Measurements from ENCODE around the gene MAP2.
"Not testable (repeated sequence)": the region's sequence is repeated elsewhere in the genome, so short reads cannot be mapped to it uniquely, and the experiment has no call there.

Gene MAP2

GRCh38 chr2:209492296-209492695 is 68.4 kb downstream of the MAP2 start:
- H2BK12ac ChIP-seq (ENCODE audit: low read length in 2 of 2); DNase-seq; H2BK15ac ChIP-seq (ENCODE audit: low read depth, poor library complexity, severe bottlenecking); H3K18ac ChIP-seq (ENCODE audit: low read depth in 1 of 2, low read length in 2 of 2); H2BK5ac ChIP-seq (ENCODE audit: low read depth, low read length, poor library complexity, severe bottlenecking); H3K14ac ChIP-seq (ENCODE audit: low read length in 2 of 2); H3K9ac ChIP-seq (ENCODE audit: low read length); H3K4me1 ChIP-seq (ENCODE audit: control insufficient read depth, insufficient read depth, low read depth, low read length); H3K27ac ChIP-seq (ENCODE audit: low read length, poor library complexity, severe bottlenecking); H3K79me1 ChIP-seq (replicated peaks; ENCODE audit: low read length, poor library complexity, severe bottlenecking); H2AFZ ChIP-seq (ENCODE audit: low read depth, low read length); H4K8ac ChIP-seq (ENCODE audit: low read length); H3K27me3 ChIP-seq (ENCODE audit: control insufficient read depth in 1 of 2, insufficient read depth in 1 of 2, low read length in 2 of 2); H3K4me2 ChIP-seq (ENCODE audit: low read length, poor library complexity, severe bottlenecking); H3K23ac ChIP-seq (ENCODE audit: low read length in 2 of 2); H3K4ac ChIP-seq (ENCODE audit: low read depth in 1 of 2, low read length in 2 of 2); H2BK120ac ChIP-seq (ENCODE audit: low read depth, low read length); H3K36me3 ChIP-seq (ENCODE audit: control insufficient read depth in 1 of 2, insufficient read depth in 2 of 2, low read depth in 1 of 2, low read length in 2 of 2); H3K9me3 ChIP-seq (ENCODE audit: control insufficient read depth, low read length); H4K91ac ChIP-seq (ENCODE audit: low read length); H2AK5ac ChIP-seq (ENCODE audit: low read length, severe bottlenecking); H3K4me3 ChIP-seq (ENCODE audit: insufficient read depth in 1 of 2, low read depth in 1 of 2, low read length in 2 of 2): not testable (repeated sequence)
- 73% methylated on average over 1 of the region's 1 CpG for WGBS

GRCh38 chr2:209495068-209495620 is 71.3 kb downstream of the MAP2 start:
- H3K4me1 ChIP-seq (ENCODE audit: control insufficient read depth, insufficient read depth, low read depth, low read length); H3K4me3 ChIP-seq (ENCODE audit: insufficient read depth in 1 of 2, low read depth in 1 of 2, low read length in 2 of 2); H4K8ac ChIP-seq (ENCODE audit: low read length); H3K36me3 ChIP-seq (ENCODE audit: control insufficient read depth in 1 of 2, insufficient read depth in 2 of 2, low read depth in 1 of 2, low read length in 2 of 2); H3K23ac ChIP-seq (ENCODE audit: low read length in 2 of 2); H2AFZ ChIP-seq (ENCODE audit: low read depth, low read length); H2BK120ac ChIP-seq (ENCODE audit: low read depth, low read length); H3K27me3 ChIP-seq (ENCODE audit: control insufficient read depth in 1 of 2, insufficient read depth in 1 of 2, low read length in 2 of 2); DNase-seq; H3K14ac ChIP-seq (ENCODE audit: low read length in 2 of 2); H3K4ac ChIP-seq (ENCODE audit: low read depth in 1 of 2, low read length in 2 of 2); H3K9me3 ChIP-seq (ENCODE audit: control insufficient read depth, low read length); H3K79me1 ChIP-seq (replicated peaks; ENCODE audit: low read length, poor library complexity, severe bottlenecking); H3K4me2 ChIP-seq (ENCODE audit: low read length, poor library complexity, severe bottlenecking): not testable (repeated sequence)
- peak overlapping the region in 1 of 2 experiments; percentile 54 for H2BK12ac ChIP-seq (ENCODE audit: low read length in 2 of 2)
- H3K18ac ChIP-seq (ENCODE audit: low read depth in 1 of 2, low read length in 2 of 2) = peak overlapping the region in 1 of 2 experiments; percentile 28
- peak overlapping the region; percentile 50 for H4K91ac ChIP-seq (ENCODE audit: low read length)
- H2AK5ac ChIP-seq (ENCODE audit: low read length, severe bottlenecking) = peak overlapping the region; percentile 53
- H2BK15ac ChIP-seq (ENCODE audit: low read depth, poor library complexity, severe bottlenecking) = peak overlapping the region; percentile 7
- H2BK5ac ChIP-seq (ENCODE audit: low read depth, low read length, poor library complexity, severe bottlenecking) = peak overlapping the region; percentile 25
- peak overlapping the region; percentile 23 for H3K27ac ChIP-seq (ENCODE audit: low read length, poor library complexity, severe bottlenecking)
- peak overlapping the region; percentile 65 for H3K9ac ChIP-seq (ENCODE audit: low read length)
- WGBS = 90% methylated on average over 13 of the region's 13 CpGs

DNA sequence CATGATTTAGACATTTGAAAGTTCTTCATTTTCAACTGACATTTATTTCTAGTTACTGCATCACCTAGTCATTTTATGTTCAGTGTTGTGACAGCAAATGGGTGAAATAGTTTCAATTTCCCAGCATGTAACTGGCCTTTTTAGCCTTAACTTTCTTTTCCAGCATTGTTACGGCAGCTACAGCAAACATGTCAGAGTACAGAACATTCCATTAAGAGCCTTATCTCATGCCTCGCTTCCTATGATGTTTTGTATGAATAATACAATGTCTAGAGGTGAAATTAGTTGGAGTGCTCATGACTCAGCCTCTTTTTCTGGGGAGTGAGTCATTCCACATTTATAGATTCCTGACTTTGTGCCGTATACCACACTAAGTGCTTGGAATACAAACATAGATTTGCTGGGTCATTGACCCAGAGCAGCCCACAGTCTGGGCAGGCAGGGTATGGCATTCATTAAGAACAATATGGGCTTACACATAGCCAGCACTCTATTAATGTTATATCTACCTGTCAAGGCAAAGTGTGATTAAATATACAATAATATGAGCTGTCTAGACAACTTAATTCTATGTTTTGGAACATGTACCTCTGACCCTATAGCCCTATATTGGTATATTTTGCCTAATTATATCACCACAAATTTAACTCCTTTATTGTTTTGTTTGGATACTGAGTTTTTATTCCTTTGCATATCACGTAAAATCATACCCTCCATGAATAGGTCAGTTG is 72.2 kb downstream of the MAP2 start:
- no peaks in the 10 kb centered on the region for H3K27me3 ChIP-seq (ENCODE audit: control insufficient read depth in 1 of 2, insufficient read depth in 1 of 2, low read length in 2 of 2)
- no peak overlapping the region for H2AK5ac ChIP-seq (ENCODE audit: low read length, severe bottlenecking)
- H3K4me2 ChIP-seq (ENCODE audit: low read length, poor library complexity, severe bottlenecking) = no peak overlapping the region
- peak overlapping the region in 1 of 2 experiments; percentile 41 for H3K4me3 ChIP-seq (ENCODE audit: insufficient read depth in 1 of 2, low read depth in 1 of 2, low read length in 2 of 2)
- H4K8ac ChIP-seq (ENCODE audit: low read length) = no peak overlapping the region
- no peak overlapping the region for H2BK12ac ChIP-seq (ENCODE audit: low read length in 2 of 2)
- H3K9ac ChIP-seq (ENCODE audit: low read length) = peak overlapping the region; percentile 65
- peaks cover 6% of the 10 kb centered on the region for H3K4me1 ChIP-seq (ENCODE audit: control insufficient read depth, insufficient read depth, low read depth, low read length)
- no peak overlapping the region for H3K18ac ChIP-seq (ENCODE audit: low read depth in 1 of 2, low read length in 2 of 2)
- H3K36me3 ChIP-seq (ENCODE audit: control insufficient read depth in 1 of 2, insufficient read depth in 2 of 2, low read depth in 1 of 2, low read length in 2 of 2) = no peaks in the 10 kb centered on the region
- H3K79me1 ChIP-seq (replicated peaks; ENCODE audit: low read length, poor library complexity, severe bottlenecking) = no peaks in the 10 kb centered on the region
- H3K23ac ChIP-seq (ENCODE audit: low read length in 2 of 2) = no peak overlapping the region
- H2AFZ ChIP-seq (ENCODE audit: low read depth, low read length) = no peak overlapping the region
- peaks cover 6% of the 10 kb centered on the region for H3K9me3 ChIP-seq (ENCODE audit: control insufficient read depth, low read length)
- H2BK5ac ChIP-seq (ENCODE audit: low read depth, low read length, poor library complexity, severe bottlenecking) = no peak overlapping the region
- H3K14ac ChIP-seq (ENCODE audit: low read length in 2 of 2) = no peak overlapping the region
- H3K4ac ChIP-seq (ENCODE audit: low read depth in 1 of 2, low read length in 2 of 2) = no peak overlapping the region
- 40% methylated on average over 2 of the region's 4 CpGs for WGBS
- H3K27ac ChIP-seq (ENCODE audit: low read length, poor library complexity, severe bottlenecking) = peak overlapping the region; percentile 56
- no peak overlapping the region for H2BK120ac ChIP-seq (ENCODE audit: low read depth, low read length)
- no peak overlapping the region for H2BK15ac ChIP-seq (ENCODE audit: low read depth, poor library complexity, severe bottlenecking)
- peak; percentile 94 for DNase-seq
- H4K91ac ChIP-seq (ENCODE audit: low read length) = no peak overlapping the region

DNA sequence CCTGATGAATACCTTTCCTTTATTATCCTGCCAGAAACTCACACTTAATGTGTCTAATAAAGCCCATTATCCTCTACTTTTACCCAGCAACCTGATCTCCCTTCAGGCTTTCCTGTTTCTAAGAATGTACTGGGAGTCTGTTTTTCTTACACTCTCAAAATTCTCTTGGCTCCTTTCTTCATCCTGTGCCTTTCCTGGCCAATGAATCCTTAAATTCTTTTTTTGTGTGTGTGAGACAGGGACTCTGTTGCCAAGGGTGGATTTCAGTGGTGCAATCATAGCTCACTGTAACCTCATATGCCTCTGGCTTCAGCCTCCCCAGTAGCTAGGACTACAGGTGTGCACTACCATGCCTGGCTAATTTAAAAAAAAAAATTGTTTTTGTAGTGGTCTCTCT is 72.7 kb downstream of the MAP2 start:
- Histone ChIP-seq H4K8ac (ENCODE audit: low read length) (no peak overlapping the region), H2BK15ac (ENCODE audit: low read depth, poor library complexity, severe bottlenecking) (no peak overlapping the region), H2BK5ac (ENCODE audit: low read depth, low read length, poor library complexity, severe bottlenecking) (no peak overlapping the region), H3K4me1 (ENCODE audit: control insufficient read depth, insufficient read depth, low read depth, low read length) (peaks cover 6% of the 10 kb centered on the region), H2BK120ac (ENCODE audit: low read depth, low read length) (no peak overlapping the region), H3K36me3 (ENCODE audit: control insufficient read depth in 1 of 2, insufficient read depth in 2 of 2, low read depth in 1 of 2, low read length in 2 of 2) (no peaks in the 10 kb centered on the region), H4K91ac (ENCODE audit: low read length) (no peak overlapping the region), H3K9me3 (ENCODE audit: control insufficient read depth, low read length) (peaks cover 6% of the 10 kb centered on the region), H2BK12ac (ENCODE audit: low read length in 2 of 2) (no peak overlapping the region), H3K9ac (ENCODE audit: low read length) (peak overlapping the region; percentile 38), H3K4me3 (ENCODE audit: insufficient read depth in 1 of 2, low read depth in 1 of 2, low read length in 2 of 2) (peak overlapping the region in 1 of 2 experiments; percentile 41), H3K27ac (ENCODE audit: low read length, poor library complexity, severe bottlenecking) (peak overlapping the region; percentile 34), H2AK5ac (ENCODE audit: low read length, severe bottlenecking) (peak overlapping the region; percentile 86), H3K23ac (ENCODE audit: low read length in 2 of 2) (no peak overlapping the region), H3K27me3 (ENCODE audit: control insufficient read depth in 1 of 2, insufficient read depth in 1 of 2, low read length in 2 of 2) (no peaks in the 10 kb centered on the region), H3K4me2 (ENCODE audit: low read length, poor library complexity, severe bottlenecking) (no peak overlapping the region), H3K4ac (ENCODE audit: low read depth in 1 of 2, low read length in 2 of 2) (no peak overlapping the region), H3K14ac (ENCODE audit: low read length in 2 of 2) (no peak overlapping the region), H3K18ac (ENCODE audit: low read depth in 1 of 2, low read length in 2 of 2) (no peak overlapping the region), H3K79me1 (replicated peaks; ENCODE audit: low read length, poor library complexity, severe bottlenecking) (no peaks in the 10 kb centered on the region), H2AFZ (ENCODE audit: low read depth, low read length) (no peak overlapping the region)
- DNase-seq = no peak
